ENCODE measurements around the gene NCKAP5L.

NCKAP5L gene

DNA sequence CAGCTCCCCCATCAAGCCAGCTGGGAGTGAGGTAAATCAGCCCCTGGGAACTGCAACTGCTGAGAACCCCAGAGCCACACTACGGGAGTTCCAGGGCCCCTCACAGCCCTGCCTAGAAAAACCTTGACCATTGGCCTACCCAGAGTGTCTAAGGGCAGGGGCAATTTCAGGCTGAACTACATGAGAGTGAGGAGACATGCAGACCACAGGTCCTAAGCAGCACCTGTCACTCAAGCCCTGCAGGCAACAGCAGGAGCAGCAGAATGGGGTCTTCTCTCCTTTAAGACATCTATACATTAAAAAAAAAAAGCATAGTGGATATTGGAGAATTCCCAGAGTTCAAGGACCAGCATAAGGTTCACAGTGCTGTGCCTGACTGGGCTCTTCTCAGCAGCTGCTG is 4.9 kb downstream of the NCKAP5L start:
- no peak for DNase-seq (ENCODE audit: low read depth in 2 of 2)

DNA sequence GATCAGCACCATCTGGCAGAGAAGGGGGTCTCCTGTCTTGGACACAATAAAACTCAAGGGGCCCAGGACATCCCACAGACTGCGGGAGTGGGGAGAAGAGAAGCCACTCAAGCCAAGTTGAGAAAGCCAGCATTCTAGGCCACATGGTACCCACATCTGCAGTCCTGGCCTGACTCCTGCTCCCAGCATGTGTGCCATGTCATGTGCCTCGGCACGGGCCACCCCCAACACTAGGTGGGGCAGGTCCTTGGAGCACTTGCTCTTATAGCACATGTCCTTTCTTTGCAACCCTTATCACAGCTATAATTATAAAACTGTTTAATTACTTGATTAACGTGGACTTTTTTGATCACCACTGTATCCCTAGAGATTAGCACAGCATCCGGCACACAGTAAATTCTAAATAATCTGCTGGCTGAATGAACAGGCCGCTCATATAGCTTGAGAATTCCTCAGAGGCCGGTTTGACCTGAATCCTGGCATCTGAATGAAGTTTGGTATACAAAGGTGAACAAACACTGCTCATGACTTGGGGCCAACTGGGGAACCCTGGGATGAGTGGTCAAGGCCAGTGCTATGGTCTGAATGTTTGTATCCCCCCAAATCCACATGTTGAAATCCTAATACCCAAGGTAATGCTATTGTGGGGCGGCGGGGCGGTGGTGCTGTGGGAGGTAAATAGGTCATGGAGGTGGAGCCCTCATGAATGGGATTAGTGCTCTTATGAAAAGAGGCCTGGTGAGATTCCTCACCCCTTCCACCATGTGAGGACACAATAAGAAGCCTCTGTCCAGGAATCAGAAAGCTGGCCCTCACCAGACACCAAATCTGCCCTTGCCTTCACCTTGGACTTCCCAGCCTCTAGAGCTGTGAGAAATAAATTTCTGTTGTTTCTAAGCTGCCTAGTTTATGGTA is 6.6 kb downstream of the NCKAP5L start:
- no peak for DNase-seq (ENCODE audit: low read depth in 2 of 2)

DNA sequence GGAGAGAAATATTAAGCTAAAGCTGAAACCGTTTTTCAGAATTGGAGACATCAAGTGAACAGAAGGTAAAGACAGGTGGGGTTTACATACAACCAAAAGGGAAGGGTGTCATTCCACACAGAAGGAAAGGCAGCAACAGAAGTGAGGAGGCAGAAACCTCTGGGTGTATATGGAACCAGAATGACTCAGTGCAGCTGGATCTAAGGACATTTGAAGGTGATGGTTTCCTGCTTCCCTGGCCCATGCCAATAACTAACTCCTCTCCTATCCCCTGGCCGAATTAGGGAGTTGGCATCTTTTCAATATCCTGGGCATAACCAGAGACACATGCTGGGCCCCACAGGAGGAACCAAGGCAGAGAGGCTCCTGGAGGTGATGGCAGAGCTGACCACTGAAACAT is 8.4 kb downstream of the NCKAP5L start:
- no peak for DNase-seq (ENCODE audit: low read depth in 2 of 2)

DNA sequence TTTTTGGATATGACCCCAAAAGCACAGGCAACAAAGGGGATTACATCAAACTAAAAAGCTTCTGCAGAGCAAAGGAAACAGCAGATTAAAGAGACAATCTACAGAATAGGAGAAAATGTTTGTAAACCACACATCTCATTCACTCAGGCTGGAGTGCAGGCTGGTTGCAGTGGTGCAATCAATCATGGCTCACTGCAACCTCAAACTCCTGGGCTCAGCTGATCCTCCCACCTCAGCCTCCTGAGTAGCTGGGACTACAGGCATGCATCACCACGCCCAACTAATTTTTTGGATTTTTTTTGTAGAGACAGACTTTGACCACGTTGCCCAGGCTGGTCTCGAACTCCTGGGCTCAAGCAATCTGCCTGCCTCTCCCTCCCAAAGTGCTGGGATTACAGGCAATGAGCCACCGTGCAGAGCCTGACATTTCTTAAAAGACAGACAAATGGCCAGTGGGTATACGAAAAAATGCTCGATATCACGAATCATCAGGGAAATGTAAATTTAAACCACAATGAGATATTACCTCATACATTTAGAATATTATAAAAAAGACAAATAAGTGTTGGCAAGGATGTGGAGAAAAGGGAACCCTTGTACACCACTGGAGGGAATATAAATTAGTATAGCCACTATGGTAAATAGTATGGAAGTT is 9.8 kb downstream of the NCKAP5L start:
- no peak for DNase-seq (ENCODE audit: low read depth in 2 of 2)

DNA sequence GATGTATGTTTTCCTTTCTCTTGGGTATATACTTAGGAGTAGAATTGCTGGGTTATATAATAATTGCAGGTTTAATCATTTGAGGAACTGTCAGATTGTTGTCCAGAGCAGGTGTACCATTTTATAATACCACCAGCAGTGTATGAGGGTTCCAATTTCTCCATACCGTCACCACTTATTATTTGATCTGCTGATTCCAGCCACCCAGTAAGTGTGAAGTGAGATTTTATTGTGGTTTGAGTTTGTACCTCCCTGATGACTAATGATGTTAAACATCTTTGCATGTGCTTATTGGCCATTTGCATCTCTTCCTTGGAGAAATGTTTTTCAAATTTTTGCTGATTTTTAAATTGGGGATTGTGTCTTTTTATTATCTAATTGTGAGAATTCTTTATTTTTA is 15.1 kb downstream of the NCKAP5L start:
- DNase-seq (ENCODE audit: low read depth in 2 of 2), result no peak

DNA sequence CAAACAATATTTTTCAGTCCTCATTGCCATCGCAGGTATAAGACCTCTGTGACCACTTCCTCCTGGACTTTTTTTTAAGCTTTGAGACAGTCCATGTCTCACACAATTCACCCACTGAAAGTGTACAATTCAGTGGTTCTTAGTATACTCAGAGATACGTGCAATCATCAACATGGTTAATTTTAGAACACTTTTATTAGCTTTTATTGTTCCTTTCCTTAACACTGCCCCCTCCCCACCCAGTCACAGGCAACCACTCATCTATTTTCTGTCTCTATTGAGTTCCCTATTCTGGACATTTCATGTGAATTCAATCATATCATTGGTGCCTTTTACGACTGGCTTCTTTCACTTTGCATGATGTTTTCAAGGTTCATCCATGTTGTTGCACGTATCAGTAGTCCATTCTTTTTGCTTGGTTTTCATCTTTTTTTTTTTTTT is 16.2 kb downstream of the NCKAP5L start:
- no peak for DNase-seq (ENCODE audit: low read depth in 2 of 2)

DNA sequence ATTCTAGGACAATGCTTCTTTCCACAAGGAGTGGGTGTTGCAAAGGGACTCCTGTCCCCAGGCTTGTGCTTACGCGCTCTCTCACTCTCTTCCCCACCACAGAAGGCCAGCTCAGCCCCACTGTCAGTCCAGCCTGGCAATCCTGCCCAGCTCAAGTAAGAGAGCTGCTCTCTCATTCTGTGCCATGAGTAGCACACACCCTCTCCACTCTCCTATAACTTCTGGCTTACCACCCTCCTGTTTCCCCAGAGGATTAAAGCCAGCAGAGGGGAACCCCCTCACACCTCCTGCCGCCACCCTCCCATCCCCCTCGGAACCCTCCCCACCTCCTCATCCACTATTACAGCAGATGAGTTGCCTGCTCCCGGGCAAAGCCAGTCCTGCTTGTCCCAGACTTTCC is 17.1 kb downstream of the NCKAP5L start:
- DNase-seq (ENCODE audit: low read depth in 2 of 2), result no peak

DNA sequence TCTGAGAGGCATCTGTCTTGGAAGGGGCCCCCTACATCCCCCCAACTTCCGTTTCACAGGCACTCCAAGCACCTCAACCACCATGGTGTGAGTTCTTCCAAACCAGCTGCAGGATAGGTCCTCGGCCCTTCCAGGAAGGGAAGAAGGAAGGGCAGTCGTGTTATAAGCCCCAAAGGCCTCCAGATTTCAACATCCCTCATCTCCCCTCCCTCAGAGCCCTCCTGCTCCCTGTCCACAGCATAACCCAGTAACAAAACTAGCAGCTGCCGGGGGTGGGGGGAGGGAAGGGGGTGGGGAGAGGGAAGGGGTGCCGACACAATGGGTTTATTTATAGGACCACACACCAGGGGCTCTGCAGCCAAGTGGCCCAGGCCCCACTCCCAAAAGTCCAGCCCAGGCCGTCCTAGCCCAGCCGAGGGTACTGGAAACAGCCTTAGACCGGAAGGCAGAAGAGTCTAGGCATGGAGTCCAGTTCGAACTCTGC is 18.3 kb downstream of the NCKAP5L start:
- no peak for DNase-seq (ENCODE audit: low read depth in 2 of 2)

DNA sequence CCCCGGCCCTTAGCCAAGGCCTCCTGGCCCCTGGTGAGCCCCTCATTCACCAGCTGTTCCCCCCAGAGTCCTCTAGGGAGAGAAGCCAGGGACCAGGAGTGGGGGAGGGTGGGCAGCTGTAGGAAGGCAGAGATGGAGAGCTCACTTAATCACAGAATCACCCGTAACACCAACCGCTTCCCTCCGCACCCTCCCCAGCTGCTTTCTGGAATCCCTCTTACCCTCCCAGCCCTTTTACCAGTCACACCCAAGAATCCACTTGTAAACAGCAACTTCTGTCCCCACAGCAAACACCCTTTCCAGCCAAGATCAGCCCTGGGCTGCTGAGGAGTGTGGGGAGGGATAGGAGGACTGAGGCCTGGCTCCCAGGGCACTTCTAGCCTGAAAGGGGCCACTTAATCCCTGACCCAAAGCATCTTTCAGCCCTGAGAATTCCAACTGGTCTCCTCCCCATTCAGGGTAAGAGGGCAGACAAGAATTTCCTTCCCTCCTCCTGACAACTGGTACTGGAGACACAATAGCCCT is 18.8 kb downstream of the NCKAP5L start:
- DNase-seq (ENCODE audit: low read depth in 2 of 2), result no peak

DNA sequence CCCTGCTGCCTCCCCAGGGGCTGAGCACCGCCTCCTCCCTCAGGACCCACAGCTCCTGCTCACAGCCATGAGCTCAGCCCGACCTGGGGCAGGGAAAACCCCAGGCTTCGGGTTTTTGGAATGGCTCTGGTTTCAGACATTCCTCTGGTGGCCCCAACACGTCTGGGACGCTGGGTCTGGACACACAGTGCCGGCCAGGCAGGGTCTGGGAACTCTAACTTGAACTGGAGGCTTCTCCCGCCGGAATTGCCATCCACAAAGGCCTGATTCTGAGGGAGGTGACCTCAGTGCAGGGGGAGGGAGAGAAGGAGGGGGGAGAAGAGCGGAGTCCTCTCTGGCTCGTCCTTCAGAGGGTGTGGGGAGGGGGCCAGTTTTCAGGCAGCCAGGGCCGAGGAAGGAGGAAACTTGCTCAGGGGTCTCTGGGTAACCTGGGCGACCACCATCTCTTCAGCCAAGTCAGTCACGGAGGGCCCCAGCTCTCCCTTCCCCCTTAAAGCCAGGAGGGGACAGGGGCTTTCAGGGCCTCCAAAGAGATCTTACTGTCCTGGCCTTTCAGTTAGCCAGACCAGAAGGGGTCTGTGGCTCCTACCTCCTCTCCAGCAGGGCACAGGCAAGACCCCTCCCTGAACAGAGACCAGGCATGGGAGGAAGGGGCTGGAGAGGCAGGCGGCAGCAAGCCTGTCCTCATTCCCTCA is 19.4 kb downstream of the NCKAP5L start:
- no peak for DNase-seq (ENCODE audit: low read depth in 2 of 2)

DNA sequence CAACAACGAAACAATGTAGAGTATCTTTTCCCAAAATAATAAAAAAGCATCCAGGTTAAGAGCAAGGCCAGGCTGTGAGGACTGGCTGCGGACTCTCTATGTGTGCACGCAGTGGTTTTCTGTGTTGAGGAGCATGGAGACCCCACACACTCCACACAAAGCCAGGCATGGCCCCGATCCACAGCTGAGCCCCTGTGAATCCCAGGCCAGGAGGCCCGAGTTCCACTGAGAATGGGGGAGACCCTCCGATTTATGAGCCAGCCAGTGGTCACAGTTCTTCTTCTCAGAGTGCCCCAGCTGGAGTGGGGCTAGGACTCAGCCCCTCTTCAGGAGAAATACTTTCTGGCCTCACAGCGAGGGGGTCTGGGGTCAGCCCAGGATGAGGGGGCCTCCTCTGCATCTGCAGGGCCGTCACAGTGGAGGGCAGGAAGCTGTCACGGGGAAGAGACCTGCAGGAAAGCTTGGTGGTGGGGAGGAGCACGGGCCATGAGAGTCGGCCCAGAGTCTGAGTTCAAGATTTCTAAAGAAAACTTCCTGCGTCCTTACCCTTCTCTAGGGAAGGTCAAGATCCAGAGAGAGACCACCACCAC is 20.1 kb downstream of the NCKAP5L start:
- no peak for DNase-seq (ENCODE audit: low read depth in 2 of 2)

DNA sequence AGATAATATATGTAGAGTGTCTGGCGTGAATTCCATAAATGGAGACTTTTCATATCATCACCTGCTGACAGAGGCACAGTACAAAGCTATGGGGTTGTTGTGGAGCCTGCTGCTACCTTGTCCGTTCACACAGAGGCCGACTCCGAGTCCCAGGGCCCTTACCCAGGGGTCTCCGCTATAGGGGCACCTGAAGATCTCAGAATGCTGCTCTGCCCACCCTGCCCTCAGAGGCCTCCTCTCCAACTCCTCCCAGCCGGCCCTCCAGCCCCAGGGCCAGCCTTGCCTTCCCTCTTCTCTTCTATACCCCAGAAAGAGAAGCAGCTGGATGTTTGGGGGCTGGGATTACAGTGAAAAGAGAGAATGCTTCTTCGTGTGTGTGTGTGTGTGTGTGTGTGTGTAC is 21.3 kb downstream of the NCKAP5L start:
- no peak for DNase-seq (ENCODE audit: low read depth in 2 of 2)

DNA sequence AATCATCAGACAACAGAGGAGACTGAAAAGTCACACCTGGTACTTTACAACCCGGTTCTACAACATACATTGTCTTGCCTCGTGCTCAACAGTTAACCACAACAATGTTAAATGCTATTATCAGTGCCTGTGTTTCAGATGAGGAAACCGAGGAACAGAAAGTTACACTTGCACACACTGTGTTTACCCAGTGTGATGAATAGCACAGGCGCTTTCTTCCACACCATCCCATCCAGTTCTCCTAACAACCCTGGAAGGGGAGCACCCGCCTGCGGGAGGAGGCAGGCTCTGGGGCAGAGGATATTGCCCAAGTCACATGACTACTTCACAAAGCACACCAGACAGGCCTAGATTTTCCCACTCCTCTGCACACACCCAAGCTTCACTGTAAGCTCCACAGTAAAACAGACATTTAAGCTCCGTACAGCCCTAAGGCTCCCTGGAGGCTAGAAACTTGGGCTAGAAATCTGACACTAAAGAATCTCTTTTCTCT is 21.8 kb downstream of the NCKAP5L start:
- no peak for DNase-seq (ENCODE audit: low read depth in 2 of 2)

DNA sequence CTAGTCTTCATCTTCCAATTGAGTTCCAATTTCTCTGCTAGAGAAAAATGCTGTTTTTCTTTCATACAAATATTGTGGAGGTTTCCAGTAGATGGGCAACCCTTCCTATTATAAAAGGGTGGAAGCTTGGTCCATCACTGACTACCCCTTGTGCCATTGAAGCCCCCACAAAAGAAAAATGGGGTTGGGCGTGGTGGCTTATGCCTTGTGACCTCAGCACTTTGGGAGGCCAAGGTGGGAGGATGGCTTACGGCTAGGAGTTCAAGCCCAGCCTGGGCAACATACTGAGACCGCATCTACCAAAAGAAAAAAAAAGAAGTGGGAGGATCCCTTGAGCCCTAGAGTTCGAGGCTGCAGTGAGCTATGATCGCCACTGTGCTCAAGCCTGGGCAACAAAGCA is 22.8 kb downstream of the NCKAP5L start:
- DNase-seq (ENCODE audit: low read depth in 2 of 2), result no peak

DNA sequence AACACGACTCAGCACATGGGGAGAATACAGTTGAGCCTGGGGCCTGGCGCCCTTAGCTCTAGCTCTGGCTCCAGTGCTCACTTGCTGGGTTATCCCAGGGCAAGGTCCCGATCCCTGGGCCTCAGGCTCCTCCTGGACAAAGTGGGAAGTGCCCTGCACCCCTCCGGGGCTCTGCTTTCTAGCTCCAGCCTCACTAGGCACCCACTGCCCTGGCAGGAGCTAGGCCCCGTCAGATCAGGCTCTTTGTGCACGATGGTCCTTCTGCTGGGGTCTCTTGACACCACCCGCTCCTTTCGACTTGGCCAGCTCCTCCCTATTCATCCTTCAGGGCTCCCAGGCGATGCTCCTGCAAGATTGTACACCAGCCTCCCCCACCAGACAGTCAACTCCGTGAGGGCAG is 23.4 kb downstream of the NCKAP5L start:
- DNase-seq (ENCODE audit: low read depth in 2 of 2), result no peak

DNA sequence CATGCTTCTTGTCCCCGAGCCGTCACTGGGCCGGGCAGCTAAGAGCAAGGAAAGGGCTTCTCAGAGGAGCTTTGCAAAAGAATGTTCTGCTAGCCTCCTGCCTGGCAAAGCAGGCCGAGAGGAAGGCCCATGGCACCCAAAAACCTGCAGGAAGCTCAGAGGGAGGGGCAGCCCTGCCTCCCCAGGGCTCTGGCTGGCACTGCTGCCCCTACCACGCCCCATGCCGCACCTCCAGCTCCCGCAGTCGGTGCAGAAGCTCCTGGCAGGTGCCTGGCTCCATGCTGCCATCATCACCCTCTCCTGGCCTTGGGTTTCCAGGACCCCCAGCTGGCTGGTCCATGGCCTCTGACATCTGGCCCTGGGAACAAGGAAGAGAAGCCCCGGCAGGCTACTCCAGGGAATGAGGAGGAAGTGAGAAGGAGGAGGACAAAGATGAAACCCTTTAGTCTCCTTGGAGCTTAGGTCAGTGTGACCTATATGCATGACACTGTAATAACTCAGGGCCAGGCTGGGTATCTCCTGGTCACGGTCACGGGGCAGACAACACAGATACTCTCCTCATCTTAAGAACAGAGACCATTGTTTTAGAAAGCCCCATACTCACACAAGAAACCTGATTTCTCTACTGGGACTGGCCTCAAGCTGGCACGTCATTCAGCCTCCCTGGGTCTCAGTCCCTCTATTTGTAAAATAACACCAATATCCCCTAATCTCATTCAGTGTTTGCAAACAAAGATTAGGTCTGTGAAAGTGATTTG is 24.3 kb downstream of the NCKAP5L start:
- no peak for DNase-seq (ENCODE audit: low read depth in 2 of 2)

DNA sequence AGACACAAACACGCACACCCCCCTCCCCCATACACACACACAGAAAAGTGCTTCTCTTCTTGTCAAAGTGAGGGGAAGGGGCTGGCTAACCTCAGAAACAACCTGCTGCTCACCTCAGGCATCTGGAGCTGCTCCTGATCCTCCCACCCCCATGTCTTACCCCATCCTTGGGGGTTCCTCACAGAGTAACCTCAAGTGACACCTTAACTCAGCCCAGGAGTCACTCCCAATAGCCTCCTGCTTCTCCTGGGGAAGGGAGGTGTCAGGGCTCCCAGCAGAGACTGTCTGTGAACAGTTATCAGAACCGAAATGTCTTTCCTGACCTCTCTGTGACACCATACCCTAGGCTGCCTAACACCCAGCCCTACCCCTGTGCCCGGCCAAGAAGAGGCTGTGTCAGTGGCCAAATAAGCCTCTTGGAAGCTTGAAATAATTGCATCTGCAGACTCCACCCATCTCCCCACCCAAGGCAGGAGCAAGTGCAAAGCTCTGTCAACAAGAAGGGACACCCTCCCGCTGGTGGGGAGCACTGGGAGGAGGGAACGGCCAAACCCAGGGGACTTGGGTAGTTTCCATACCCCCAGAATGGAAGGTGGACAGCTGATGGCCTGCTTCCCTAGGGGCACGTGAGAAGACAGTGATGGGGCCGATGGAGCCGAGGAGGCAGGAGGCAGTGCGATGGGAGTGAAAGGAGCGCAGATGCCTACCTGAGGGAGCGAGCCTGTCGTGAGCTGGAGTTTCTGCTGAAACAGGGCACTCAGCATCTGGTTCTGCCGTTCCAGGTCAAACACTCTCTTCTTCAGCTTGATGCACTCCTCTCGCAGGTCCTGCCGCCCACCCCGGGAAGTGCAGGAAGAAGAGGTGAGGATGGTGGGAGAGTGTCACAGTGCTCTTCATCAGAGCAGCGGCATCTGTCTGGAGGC is 26.8 kb downstream of the NCKAP5L start:
- DNase-seq (ENCODE audit: low read depth in 2 of 2), result no peak

DNA sequence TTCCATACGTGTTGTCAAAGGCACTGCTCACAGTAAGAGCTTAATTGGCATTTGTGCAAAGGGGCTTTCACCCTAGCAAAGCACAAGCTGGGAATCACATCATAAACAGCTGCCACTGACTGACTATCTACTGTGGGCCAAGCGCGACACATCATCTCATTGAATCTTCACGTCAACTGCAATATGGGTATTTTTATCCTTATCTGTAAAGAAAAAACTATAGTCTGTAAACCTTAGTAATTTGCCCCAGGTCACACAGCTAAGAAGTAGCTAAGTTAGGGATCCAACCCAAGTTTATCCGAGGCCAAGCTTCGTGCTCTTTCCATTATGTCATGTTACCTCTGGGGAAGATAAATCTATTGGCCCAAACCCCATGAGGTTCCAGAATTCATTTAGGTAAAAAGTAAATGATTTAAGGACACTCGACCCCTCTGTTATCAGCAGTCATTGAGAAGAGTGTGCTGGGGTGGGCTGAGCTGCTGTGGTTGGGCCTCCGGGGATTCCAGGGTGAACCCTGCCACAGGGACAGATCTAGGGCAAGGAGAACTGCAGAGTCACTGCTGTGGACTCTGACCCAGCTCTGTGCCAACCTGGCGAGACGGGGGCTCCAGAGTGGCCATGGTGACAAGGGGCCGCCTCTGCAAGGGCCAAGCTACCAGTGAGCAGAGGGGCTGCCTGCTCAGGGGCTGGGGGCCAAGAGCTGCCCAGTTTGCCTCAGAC is 27.6 kb downstream of the NCKAP5L start:
- DNase-seq (ENCODE audit: low read depth in 2 of 2), result no peak

DNA sequence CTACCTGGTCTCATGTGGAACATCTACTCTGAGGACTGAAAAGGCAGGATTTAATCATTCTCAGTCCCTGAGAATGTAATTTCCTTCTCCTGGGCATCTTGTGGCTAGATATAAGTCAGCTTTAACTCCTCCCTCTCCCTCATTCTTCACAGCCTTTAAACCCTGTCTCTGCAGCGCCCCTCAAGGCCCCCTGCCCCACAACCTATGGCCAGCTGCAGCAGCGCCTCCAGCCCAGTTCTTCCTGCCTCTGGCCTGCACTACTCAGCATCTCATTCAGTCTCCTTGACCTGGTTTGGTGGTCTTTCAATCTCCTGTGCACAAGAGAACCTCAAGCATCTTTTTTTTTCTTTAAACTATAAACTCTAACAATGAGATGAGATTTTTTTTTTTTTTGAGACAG is 29.3 kb downstream of the NCKAP5L start:
- DNase-seq (ENCODE audit: low read depth in 2 of 2), result no peak
